Measurements from ENCODE around the gene TSR3. TPM values are rescaled to one million over a fixed set of nuclear protein-coding genes. Genes with fewer than 3 reads are reported as not detected.

Gene TSR3
- total RNA-seq, 1 experiment from 2014 or later, result 52.7 TPM

GRCh38 chr16:1355591-1355990 lies 3.9 kb upstream of the TSR3 start:
- Histone ChIP-seq H3K4me2 (ENCODE audit: low read length) (no peak overlapping the region), H3K9ac (ENCODE audit: low read length) (no peak overlapping the region), H3K79me2 (ENCODE audit: insufficient read depth, low read length) (peaks cover 89% of the 10 kb centered on the region), H3K27ac (ENCODE audit: low read depth, low read length) (no peak overlapping the region), H3K36me3 (ENCODE audit: control insufficient read depth in 1 of 2, insufficient read depth in 2 of 2, low read length in 2 of 2) (peaks cover under 1 to 1% of the 10 kb centered on the region in 2 experiments; a peak in 1 of 4 replicates), H3K27me3 (ENCODE audit: insufficient read depth, low read length) (no peaks in the 10 kb centered on the region), H3K4me3 (replicated peaks in 1 of 2; ENCODE audit: low read depth in 1 of 2, low read length in 2 of 2) (no peak overlapping the region), H3K9me2 (ENCODE audit: insufficient read depth) (no peaks in the 10 kb centered on the region), H3K4me1 (ENCODE audit: control insufficient read depth in 1 of 2, insufficient read depth in 2 of 2, low read length in 2 of 2) (peaks cover 32 to 48% of the 10 kb centered on the region in 2 experiments), H3K9me3 (ENCODE audit: control insufficient read depth in 1 of 2, insufficient read depth in 1 of 2, low read depth in 1 of 2, low read length in 2 of 2) (no peaks in the 10 kb centered on the region), H2AFZ (ENCODE audit: low read depth, low read length, poor library complexity, severe bottlenecking) (no peak overlapping the region), H4K20me1 (ENCODE audit: insufficient read depth) (no peaks in the 10 kb centered on the region)
- ChIA-PET POLR2A (no interaction called here), CTCF (no interaction called here), RAD21 (ENCODE audit: low non-redundant PET in 1 of 2, low total read pairs in 2 of 2, uncharacterized antibody in 2 of 2, unreplicated experiment in 2 of 2) (no interaction called here)
- ATAC-seq, result no peak
- no peak for DNase-seq (ENCODE audit: low read depth, low spot score)
- no peak for TF ChIP-seq ZFX (IDR thresholded peaks at IDR 0.05)
- TF ChIP-seq RAD21 (IDR thresholded peaks at IDR 0.05; ENCODE audit: low read depth), result no peak
- TF ChIP-seq ZBTB33 (IDR thresholded peaks at IDR 0.05; ENCODE audit: extremely low read depth, insufficient replicate concordance, low read length), result no peak
- TF ChIP-seq ATF3 (IDR thresholded peaks at IDR 0.05), result no peak
- no peak for TF ChIP-seq CEBPB (IDR thresholded peaks at IDR 0.05; ENCODE audit: low read depth)
- no peak for TF ChIP-seq REST (IDR thresholded peaks at IDR 0.05; ENCODE audit: low read depth)
- TF ChIP-seq FOSL1 (IDR thresholded peaks at IDR 0.05; ENCODE audit: low read depth), result no peak
- TF ChIP-seq EZH2phosphoT487 (IDR thresholded peaks at IDR 0.05; ENCODE audit: borderline replicate concordance), result no peak
- no peak for TF ChIP-seq EGR1 (IDR thresholded peaks at IDR 0.05; ENCODE audit: low read depth)
- intact Hi-C loops (cut with micrococcal nuclease), result no loop called here
- BruUV-seq (replicated peaks), result no TSS peak
